Fibroblast of villous mesenchyme (primary cell): ENCODE results near the gene BIN1. TPM values are rescaled to one million over a fixed set of nuclear protein-coding genes. Genes with fewer than 3 reads are reported as not detected.
"Not testable (repeated sequence)": the region's sequence is repeated elsewhere in the genome, so short reads cannot be mapped to it uniquely, and the experiment has no call there.

ENCODE experiments used
- DNase-seq: peaks from one replicate; pipeline ENCODE4 v3.0.0-alpha.2; 2010; ENCODE audit warnings: low read depth
- H3K4me3 ChIP-seq: 2 replicates; pipeline ENCODE4 v1.5.1; 2011; ENCODE audit warnings: low read depth, mild to moderate bottlenecking, low read length
- CTCF ChIP-seq: IDR thresholded peaks from 2 replicates; pipeline ENCODE4 v1.5.1; 2012; ENCODE audit warnings: low read depth, mild to moderate bottlenecking, low read length; ENCODE audit not compliant: insufficient read depth
- total RNA-seq: library from RNA; depleted of rRNA; stranded (reverse); fragments of >200 nt; gene quantifications from 2 replicates; pipeline ENCODE4 v1.2.3, GENCODE V29; 2012

The BIN1 gene
- total RNA-seq, 1 donor = 75.6 TPM

DNA sequence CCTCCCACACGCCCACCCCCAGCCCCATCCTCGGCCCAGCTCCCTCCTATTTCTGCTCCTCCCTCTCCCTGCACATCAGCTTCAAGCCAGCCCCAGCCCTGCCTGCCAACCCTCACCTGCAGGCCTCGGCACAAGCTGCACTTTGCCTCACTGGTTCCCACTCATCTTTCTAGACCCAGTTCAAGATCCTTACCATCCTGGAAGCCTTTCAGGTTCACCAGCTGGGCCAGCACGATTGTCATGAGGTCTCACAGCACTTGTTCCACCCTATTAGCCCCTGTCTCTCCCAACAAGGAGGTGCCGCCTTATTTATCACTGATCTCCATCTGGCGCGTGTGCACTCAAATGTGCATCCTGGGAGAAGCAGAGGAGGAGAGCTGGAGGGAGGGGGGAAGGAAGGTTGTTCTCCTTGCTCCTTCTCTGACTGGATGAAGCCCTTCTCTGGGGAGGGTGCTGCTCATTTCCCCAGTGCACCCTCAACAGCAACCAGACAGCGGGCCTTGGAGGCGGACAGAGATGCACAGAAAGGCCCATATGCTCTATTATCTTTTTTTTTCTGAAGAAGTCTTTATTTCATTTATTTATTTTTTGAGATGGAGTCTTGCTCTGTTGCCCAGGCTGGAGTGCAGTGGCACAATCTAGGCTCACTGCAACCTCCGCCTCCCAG lies 15.5 kb upstream of the BIN1 start:
- DNase-seq = no peak
- no peak for TF ChIP-seq CTCF
- no peak overlapping the region for H3K4me3 ChIP-seq

GRCh38 chr2:127121776-127122176 lies 14.8 kb upstream of the BIN1 start:
- no peak overlapping the region for H3K4me3 ChIP-seq
- no peak for TF ChIP-seq CTCF
- no peak for DNase-seq

DNA sequence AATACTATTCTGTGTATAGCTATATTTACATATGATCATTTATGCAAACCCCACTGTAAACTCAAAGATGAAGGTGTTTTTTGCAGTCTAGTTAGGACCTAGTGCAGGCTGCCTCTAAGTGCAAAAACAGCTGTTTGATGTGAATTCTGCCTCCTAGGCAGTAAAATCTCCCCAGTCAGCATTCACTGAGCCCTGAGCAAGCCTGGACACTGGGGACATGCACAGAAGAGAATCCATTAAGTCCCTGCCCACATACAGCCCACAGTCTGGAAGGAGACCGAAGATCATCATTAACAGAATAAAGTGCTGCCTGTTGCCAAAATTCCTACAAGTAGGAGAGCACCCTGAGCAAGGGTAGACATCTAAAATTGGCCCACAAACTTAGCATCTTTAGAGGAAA lies 14.4 kb upstream of the BIN1 start:
- DNase-seq = no peak
- no peak for TF ChIP-seq CTCF
- H3K4me3 ChIP-seq = no peak overlapping the region

GRCh38 chr2:127120408-127120807 lies 13.5 kb upstream of the BIN1 start:
- not testable (repeated sequence) for DNase-seq

DNA sequence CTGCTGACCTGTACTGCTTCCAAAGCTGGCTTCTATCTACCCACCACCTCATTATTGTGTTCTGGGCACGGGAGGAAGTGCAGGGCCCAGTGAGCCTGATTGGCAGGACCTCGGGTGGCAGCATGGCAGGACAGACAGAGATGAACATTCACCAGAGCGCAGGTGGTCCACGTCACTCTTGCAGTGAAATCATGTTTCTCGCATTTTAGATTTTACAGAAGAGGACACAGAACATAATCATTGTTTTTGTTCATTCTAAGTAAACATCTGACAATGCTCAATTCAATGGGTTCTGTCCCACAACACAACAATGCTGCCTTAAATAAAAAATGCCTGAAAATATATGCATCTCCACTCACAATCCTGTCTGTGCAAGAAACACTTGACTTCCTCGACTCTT lies 11.5 kb upstream of the BIN1 start:
- no peak for TF ChIP-seq CTCF
- no peak for DNase-seq
- H3K4me3 ChIP-seq = no peak overlapping the region

More at GRCh38 chr2:127120408-127120807, 13.5 kb upstream of the BIN1 start:
- H3K4me3 ChIP-seq = not testable (repeated sequence)

DNA sequence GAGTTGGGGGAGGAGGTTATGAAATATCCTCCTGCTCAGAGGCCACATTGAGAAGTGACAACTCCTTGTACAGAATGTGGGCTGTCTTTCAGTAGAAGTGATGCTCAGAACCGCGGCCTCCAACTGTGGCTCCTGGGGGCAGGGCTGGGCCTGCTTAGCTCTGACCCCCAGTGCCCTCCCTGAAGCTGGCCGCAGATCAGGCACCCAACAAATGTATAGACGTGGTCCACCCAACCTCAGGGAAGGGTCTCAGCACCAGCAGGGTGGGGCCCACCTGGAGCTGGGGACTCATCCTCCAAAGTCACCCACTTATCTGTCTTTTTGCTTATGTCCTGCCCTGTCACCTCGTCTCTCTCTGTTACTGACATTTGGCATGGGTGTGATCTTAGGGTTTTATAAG lies 11.1 kb upstream of the BIN1 start:
- no peak for TF ChIP-seq CTCF
- H3K4me3 ChIP-seq = no peak overlapping the region
- DNase-seq = no peak

GRCh38 chr2:127117603-127118002 lies 10.6 kb upstream of the BIN1 start:
- DNase-seq = no peak
- H3K4me3 ChIP-seq = no peak overlapping the region
- TF ChIP-seq CTCF = no peak
